ENCODE results near the gene MEGF10.
"Not testable (repeated sequence)": the region's sequence is repeated elsewhere in the genome, so short reads cannot be mapped to it uniquely, and the experiment has no call there.

MEGF10 gene

DNA sequence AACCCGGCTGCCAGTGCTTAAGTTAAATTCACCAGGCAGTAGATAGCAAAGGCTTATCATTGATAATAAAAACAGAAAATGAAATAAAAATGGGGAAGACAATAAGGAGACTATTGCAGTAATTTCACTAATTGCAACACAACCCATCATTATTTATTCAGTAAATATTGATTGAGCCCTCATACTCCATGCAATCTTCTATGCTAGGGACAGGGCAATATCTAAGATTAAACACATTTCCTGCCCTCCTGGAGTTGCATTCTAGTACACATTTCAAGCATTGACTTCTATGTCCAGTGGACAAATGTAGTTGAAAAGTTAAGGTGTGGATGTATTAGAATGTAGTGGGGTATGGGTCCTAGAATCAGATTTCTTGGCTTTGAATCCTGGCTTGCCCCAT lies 12.8 kb downstream of the MEGF10 start:
- Histone ChIP-seq H3K9ac (ENCODE audit: low read length) (no peak overlapping the region), H3K27ac (ENCODE audit: low read depth, low read length) (no peak overlapping the region), H3K36me3 (ENCODE audit: control insufficient read depth, insufficient read depth, low read length) (no peaks in the 10 kb centered on the region), H3K4me1 (ENCODE audit: control insufficient read depth, insufficient read depth, low read length) (no peaks in the 10 kb centered on the region), H3K4me3 (ENCODE audit: low read length) (no peak overlapping the region), H3K27me3 (ENCODE audit: control insufficient read depth, insufficient read depth, low read length) (no peaks in the 10 kb centered on the region)

DNA sequence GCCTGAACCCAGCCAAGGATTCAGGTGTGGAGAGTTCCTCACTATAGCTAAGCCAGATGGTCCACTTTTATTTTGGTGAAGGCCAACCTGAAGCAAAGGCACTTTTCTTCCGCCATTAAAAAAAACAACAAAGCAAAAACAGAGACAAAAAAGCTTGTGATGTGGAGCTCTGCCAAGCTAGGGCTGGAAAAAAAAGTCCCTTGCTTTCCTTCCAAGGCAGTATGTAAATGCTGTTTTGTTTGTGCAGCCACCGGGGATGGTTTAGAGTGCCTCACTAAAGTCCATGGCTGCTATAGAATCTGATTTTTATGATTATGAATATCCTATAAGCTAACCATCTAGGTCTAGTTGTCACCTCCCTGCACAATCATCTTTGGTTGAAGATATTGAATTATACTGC lies 14.9 kb downstream of the MEGF10 start:
- Histone ChIP-seq H3K4me3 (ENCODE audit: low read length) (no peak overlapping the region), H3K9ac (ENCODE audit: low read length) (no peak overlapping the region), H3K27ac (ENCODE audit: low read depth, low read length) (no peak overlapping the region), H3K27me3 (ENCODE audit: control insufficient read depth, insufficient read depth, low read length) (no peaks in the 10 kb centered on the region), H3K36me3 (ENCODE audit: control insufficient read depth, insufficient read depth, low read length) (no peaks in the 10 kb centered on the region), H3K4me1 (ENCODE audit: control insufficient read depth, insufficient read depth, low read length) (no peaks in the 10 kb centered on the region)

DNA sequence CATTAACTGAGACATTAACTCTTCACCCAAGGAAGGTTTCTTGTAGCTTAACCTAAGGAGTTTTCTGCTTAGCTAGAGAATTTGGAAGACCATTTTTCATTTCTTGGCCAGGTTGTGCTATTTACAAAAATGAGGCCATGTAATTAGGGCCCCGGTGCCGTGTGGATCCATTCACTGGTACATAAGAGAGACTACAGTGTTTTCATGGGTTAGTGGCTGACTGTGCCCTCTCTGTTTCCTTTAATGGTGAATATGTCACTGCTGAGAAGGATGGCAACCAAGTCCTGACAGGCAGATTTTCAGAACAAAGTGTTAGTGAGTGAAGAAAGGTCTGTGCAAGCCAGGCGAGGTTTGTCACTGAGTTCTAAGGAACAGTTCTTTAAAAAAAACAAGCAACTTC lies 15.4 kb downstream of the MEGF10 start:
- Histone ChIP-seq H3K4me1 (ENCODE audit: control insufficient read depth, insufficient read depth, low read length) (no peaks in the 10 kb centered on the region), H3K27me3 (ENCODE audit: control insufficient read depth, insufficient read depth, low read length) (no peaks in the 10 kb centered on the region), H3K9ac (ENCODE audit: low read length) (no peak overlapping the region), H3K4me3 (ENCODE audit: low read length) (no peak overlapping the region), H3K27ac (ENCODE audit: low read depth, low read length) (no peak overlapping the region), H3K36me3 (ENCODE audit: control insufficient read depth, insufficient read depth, low read length) (no peaks in the 10 kb centered on the region)

DNA sequence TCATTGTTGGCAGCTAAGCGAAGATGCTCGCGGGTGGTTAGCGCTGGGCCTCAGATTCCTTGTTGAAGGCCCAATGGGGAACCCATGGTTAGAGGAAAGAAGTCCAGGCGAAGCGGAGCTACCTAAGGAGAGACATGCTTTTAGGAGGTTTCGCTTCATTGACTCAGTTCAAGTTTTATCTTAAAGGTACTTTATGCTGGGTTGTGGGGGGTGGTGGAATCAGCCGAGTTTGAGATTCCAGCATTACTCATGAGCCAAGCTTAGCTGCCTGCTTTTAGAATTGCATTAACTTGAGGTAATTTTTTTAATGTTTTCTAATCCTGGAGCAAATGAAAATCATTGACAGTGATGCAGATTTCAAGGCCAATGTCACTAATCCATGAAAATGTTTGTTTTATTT lies 16.1 kb downstream of the MEGF10 start:
- H3K27ac ChIP-seq (ENCODE audit: low read depth, low read length) = no peak overlapping the region
- H3K9ac ChIP-seq (ENCODE audit: low read length) = no peak overlapping the region
- no peaks in the 10 kb centered on the region for H3K27me3 ChIP-seq (ENCODE audit: control insufficient read depth, insufficient read depth, low read length)
- no peak overlapping the region for H3K4me3 ChIP-seq (ENCODE audit: low read length)
- no peaks in the 10 kb centered on the region for H3K4me1 ChIP-seq (ENCODE audit: control insufficient read depth, insufficient read depth, low read length)
- H3K36me3 ChIP-seq (ENCODE audit: control insufficient read depth, insufficient read depth, low read length) = no peaks in the 10 kb centered on the region

DNA sequence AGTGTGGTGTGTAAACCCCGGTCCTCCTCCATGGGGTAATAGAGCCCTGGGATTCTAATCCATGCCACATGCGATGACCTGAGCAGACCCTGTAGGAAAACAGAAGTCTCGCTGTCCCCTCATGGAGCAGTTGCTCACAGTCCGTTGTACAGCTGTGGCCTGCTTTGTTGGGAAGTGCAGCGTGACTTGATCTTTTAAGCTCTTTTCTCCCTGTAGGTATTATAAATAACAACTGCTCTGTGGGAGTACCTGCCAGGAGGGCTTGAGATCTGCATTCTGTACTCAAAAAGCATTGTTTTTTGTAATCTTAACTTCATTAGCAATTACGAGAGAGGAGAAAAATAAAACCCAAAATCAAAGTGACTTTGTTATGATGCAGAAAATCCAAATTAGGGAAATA lies 17.3 kb downstream of the MEGF10 start:
- Histone ChIP-seq H3K9ac (ENCODE audit: low read length) (no peak overlapping the region), H3K36me3 (ENCODE audit: control insufficient read depth, insufficient read depth, low read length) (no peaks in the 10 kb centered on the region), H3K27ac (ENCODE audit: low read depth, low read length) (no peak overlapping the region), H3K27me3 (ENCODE audit: control insufficient read depth, insufficient read depth, low read length) (no peaks in the 10 kb centered on the region), H3K4me1 (ENCODE audit: control insufficient read depth, insufficient read depth, low read length) (no peaks in the 10 kb centered on the region), H3K4me3 (ENCODE audit: low read length) (no peak overlapping the region)

DNA sequence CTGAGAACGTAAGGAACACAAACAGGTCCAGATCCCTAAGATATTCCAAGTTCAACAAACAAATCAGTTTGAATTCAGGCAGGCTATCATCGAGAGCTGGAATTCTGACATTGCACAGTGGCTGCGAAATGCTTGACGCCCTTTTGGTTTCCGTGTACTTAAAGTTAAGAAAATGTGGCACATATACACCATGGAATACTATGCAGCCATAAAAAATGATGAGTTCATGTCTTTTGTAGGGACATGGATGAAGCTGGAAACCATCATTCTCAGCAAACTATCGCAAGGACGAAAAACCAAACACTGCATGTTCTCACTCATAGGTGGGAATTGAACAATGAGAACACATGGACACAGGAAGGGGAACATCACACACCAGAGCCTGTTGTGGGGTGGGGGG lies 17.7 kb downstream of the MEGF10 start:
- not testable (repeated sequence) for H3K27me3 ChIP-seq (ENCODE audit: control insufficient read depth, insufficient read depth, low read length); H3K36me3 ChIP-seq (ENCODE audit: control insufficient read depth, insufficient read depth, low read length); H3K4me3 ChIP-seq (ENCODE audit: low read length); H3K27ac ChIP-seq (ENCODE audit: low read depth, low read length); H3K4me1 ChIP-seq (ENCODE audit: control insufficient read depth, insufficient read depth, low read length); H3K9ac ChIP-seq (ENCODE audit: low read length)

DNA sequence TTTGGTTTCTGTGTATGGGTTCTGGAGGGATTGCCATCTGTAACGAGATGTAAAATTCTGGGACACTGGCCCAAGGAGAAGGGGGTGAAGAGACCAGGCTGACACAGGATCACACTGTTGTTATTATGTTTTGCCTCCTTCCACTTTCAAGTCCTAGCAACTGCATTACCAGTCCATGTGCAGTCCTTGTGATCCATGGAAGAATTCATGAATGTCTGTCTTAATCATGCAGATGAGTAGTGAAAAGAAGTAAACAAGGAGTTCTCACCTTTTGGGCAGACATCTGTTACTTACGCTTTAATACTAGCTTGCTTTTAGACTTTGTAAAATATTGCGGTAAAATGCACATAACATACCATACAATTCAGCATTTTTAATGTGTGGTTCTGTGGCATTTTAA lies 18.3 kb downstream of the MEGF10 start:
- Histone ChIP-seq H3K4me3 (ENCODE audit: low read length) (no peak overlapping the region), H3K36me3 (ENCODE audit: control insufficient read depth, insufficient read depth, low read length) (no peaks in the 10 kb centered on the region), H3K9ac (ENCODE audit: low read length) (no peak overlapping the region), H3K4me1 (ENCODE audit: control insufficient read depth, insufficient read depth, low read length) (no peaks in the 10 kb centered on the region), H3K27ac (ENCODE audit: low read depth, low read length) (no peak overlapping the region), H3K27me3 (ENCODE audit: control insufficient read depth, insufficient read depth, low read length) (no peaks in the 10 kb centered on the region)

DNA sequence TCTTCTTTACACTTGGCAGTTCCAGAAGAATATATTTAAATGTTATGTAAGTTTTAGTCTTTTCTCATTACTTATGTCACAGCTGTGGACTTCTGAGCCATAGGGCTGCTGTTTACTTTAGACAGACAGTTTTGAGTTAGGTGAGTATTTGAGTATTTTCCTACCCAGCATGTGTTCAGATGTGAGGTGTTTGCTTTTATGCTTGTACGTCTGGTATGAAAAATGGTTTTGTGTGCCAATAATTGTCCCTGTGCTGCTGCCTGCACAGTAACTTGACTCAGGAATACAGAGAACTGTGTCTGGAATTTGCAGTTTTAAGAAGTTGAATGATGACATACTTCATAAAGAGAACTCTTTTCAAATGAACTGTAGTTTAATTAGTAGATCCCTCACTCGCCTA lies 20.8 kb downstream of the MEGF10 start:
- no peaks in the 10 kb centered on the region for H3K27me3 ChIP-seq (ENCODE audit: control insufficient read depth, insufficient read depth, low read length)
- H3K27ac ChIP-seq (ENCODE audit: low read depth, low read length) = no peak overlapping the region
- H3K36me3 ChIP-seq (ENCODE audit: control insufficient read depth, insufficient read depth, low read length) = no peaks in the 10 kb centered on the region
- H3K4me1 ChIP-seq (ENCODE audit: control insufficient read depth, insufficient read depth, low read length) = no peaks in the 10 kb centered on the region
- no peak overlapping the region for H3K9ac ChIP-seq (ENCODE audit: low read length)
- no peak overlapping the region for H3K4me3 ChIP-seq (ENCODE audit: low read length)

DNA sequence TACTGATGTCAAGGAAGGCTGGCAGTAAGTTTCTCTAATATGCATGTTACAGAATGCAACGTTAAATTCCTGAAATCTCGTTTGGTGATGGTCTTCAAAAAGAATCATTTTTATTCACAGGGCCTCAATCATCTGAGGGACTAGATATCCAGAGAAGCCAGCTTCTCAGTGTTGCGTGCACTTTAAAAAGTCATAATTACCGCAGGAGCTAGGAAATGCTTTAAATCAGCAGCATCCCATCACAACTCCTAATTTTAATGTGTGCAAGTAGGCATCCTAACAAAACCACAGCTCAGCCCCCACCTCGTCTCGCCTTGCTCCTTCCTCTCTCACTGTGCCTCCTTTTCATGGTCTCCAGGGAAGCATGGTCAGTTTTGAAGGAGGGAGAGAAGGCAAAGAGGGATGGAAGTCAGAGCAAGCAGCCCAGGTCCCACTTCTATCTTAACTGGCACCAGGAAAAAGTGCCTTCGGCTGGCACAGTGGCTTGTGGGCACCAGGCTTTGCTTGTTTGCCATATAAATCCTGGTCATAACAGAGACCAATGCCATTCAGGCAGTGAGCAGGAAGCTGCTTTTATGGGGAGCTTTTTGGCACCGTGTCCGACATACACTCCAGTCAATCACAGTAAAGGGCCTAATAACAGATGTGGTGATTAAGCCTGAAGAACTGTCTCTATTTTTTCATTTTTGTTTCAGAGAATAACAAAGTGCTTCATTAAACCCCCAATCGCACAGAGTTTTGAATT lies 21.4 kb downstream of the MEGF10 start:
- H3K27ac ChIP-seq (ENCODE audit: low read depth, low read length) = no peak overlapping the region
- H3K36me3 ChIP-seq (ENCODE audit: control insufficient read depth, insufficient read depth, low read length) = no peaks in the 10 kb centered on the region
- H3K9ac ChIP-seq (ENCODE audit: low read length) = no peak overlapping the region
- no peaks in the 10 kb centered on the region for H3K27me3 ChIP-seq (ENCODE audit: control insufficient read depth, insufficient read depth, low read length)
- no peaks in the 10 kb centered on the region for H3K4me1 ChIP-seq (ENCODE audit: control insufficient read depth, insufficient read depth, low read length)
- no peak overlapping the region for H3K4me3 ChIP-seq (ENCODE audit: low read length)

DNA sequence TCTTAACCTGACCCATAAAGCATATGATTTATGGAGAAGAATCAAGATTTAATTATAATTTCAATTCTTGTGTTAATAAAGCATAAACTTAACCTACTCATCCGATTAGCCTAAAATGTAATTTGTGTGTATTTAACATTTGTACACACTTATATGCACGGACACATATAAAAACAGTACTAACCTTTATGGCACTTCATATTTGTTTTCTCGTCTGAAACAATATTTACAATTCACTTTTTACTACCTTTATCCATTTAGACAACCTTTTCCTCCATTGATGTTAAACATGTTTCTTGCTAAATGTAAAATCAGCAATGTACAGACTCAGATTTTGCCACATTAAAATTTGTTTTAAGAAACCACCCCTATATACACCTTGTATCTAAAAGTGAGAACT lies 22.8 kb downstream of the MEGF10 start:
- H3K27ac ChIP-seq (ENCODE audit: low read depth, low read length) = no peak overlapping the region
- no peak overlapping the region for H3K9ac ChIP-seq (ENCODE audit: low read length)
- no peaks in the 10 kb centered on the region for H3K36me3 ChIP-seq (ENCODE audit: control insufficient read depth, insufficient read depth, low read length)
- no peaks in the 10 kb centered on the region for H3K27me3 ChIP-seq (ENCODE audit: control insufficient read depth, insufficient read depth, low read length)
- H3K4me3 ChIP-seq (ENCODE audit: low read length) = no peak overlapping the region
- no peaks in the 10 kb centered on the region for H3K4me1 ChIP-seq (ENCODE audit: control insufficient read depth, insufficient read depth, low read length)

DNA sequence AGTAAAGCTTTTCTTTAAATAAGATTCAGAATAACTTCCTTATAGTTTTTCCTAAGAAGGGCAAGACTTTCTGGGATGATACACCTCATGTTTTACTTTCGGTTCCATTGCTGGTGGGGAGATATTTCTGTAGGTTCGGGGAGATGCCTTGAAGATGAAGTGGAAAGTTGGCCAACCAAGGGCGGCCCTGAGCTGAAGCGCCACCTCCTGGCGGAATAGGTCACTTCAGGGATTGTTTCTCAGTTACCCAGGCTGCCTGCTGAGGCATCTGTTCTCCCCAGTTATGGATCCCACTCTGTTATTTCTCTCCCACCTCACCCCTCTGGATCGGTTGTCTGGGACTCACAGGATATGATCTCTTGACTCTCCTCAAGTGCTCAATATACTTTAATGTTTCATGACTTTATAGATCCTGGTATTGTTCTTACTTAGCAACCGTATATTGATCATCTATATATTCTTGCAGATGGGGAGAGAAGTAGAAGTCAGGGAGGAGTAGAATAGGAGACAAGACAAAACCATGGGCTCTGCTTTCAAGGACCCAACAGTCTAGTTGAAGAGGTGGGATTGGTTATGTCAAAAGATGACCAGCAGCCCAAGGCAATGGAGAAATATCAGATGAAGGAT lies 23.4 kb downstream of the MEGF10 start:
- Histone ChIP-seq H3K27me3 (ENCODE audit: control insufficient read depth, insufficient read depth, low read length) (no peaks in the 10 kb centered on the region), H3K4me3 (ENCODE audit: low read length) (no peak overlapping the region), H3K27ac (ENCODE audit: low read depth, low read length) (no peak overlapping the region), H3K36me3 (ENCODE audit: control insufficient read depth, insufficient read depth, low read length) (no peaks in the 10 kb centered on the region), H3K4me1 (ENCODE audit: control insufficient read depth, insufficient read depth, low read length) (no peaks in the 10 kb centered on the region), H3K9ac (ENCODE audit: low read length) (no peak overlapping the region)

DNA sequence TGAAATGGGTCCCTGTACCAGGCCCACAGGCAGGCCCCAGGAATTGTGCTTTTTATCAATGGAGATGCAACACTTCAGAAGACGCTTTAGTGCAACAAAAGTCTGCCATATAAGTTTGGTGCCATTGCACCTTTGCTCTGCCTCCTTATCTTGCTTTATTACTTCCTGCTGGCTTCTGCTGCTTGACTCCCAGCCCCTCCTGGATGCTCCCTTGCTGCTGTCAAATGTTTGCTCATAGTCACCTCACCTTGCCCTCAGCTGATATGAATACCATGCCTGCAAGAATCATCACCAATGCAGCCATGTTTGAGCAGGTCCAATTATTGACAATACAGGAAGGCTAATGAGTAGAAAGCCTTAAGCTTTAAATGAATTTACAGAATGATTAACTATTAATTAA lies 25.4 kb downstream of the MEGF10 start:
- no peaks in the 10 kb centered on the region for H3K27me3 ChIP-seq (ENCODE audit: control insufficient read depth, insufficient read depth, low read length)
- no peaks in the 10 kb centered on the region for H3K4me1 ChIP-seq (ENCODE audit: control insufficient read depth, insufficient read depth, low read length)
- H3K27ac ChIP-seq (ENCODE audit: low read depth, low read length) = no peak overlapping the region
- H3K9ac ChIP-seq (ENCODE audit: low read length) = no peak overlapping the region
- no peak overlapping the region for H3K4me3 ChIP-seq (ENCODE audit: low read length)
- no peaks in the 10 kb centered on the region for H3K36me3 ChIP-seq (ENCODE audit: control insufficient read depth, insufficient read depth, low read length)

DNA sequence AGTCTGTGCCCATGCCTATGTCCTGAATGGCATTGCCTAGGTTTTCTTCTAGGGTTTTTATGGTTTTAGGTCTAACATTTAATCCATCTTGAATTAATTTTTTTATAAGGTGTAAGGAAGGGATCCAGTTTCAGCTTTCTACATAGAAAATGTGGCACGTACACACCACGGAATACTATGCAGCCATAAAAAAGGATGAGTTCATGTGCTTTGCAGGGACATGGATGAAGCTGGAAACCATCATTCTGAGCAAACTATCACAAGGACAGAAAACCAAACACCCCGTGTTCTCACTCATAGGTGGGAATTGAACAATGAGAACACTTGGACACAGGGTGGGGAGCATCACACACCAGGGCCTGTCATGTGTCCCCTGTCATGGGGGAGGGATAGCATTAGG lies 26.8 kb downstream of the MEGF10 start:
- H3K27me3 ChIP-seq (ENCODE audit: control insufficient read depth, insufficient read depth, low read length); H3K4me1 ChIP-seq (ENCODE audit: control insufficient read depth, insufficient read depth, low read length); H3K4me3 ChIP-seq (ENCODE audit: low read length); H3K9ac ChIP-seq (ENCODE audit: low read length); H3K36me3 ChIP-seq (ENCODE audit: control insufficient read depth, insufficient read depth, low read length); H3K27ac ChIP-seq (ENCODE audit: low read depth, low read length): not testable (repeated sequence)
